PFSK-1 (cell line): Measurements from ENCODE around the gene RSRC1.

Source experiments
- POLR2AphosphoS5 ChIP-seq: IDR thresholded peaks from 2 replicates; pipeline ENCODE4 v1.6.1; 2012; ENCODE audit warnings: low read depth, mild to moderate bottlenecking, control low read depth, low read length, moderate library complexity
- TAF1 ChIP-seq: IDR thresholded peaks from 2 replicates; pipeline ENCODE4 v1.6.1; 2012; ENCODE audit warnings: low read length, control low read depth, borderline replicate concordance; ENCODE audit not compliant: insufficient read depth

- TF ChIP-seq TAF1 (no peak), POLR2AphosphoS5 (no peak)
Observed at GRCh38 chr3:158313338-158313927, 203.5 kb downstream of the RSRC1 start.
